ENCODE measurements around the gene IL10RA.

DNA sequence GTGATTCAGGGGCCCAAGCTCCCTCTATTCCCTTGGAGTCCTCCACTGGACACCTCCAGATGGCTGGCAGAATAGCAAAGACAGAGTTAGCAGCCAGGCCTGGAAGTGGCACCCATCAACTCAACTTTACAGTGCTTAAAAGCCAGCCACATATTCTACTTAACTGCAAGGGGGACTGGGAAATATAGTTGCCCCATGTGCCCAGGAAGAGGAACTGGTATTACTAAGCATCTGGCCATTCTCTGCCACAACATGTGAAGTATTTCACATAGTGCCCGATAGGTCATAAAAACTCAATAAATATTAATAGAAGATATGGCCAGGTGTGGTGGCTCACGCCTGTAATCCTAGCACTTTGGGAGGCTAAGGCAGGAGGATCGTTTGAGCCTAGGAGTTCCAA is 5.5 kb upstream of the IL10RA start:
- TF ChIP-seq, protein P1, sequence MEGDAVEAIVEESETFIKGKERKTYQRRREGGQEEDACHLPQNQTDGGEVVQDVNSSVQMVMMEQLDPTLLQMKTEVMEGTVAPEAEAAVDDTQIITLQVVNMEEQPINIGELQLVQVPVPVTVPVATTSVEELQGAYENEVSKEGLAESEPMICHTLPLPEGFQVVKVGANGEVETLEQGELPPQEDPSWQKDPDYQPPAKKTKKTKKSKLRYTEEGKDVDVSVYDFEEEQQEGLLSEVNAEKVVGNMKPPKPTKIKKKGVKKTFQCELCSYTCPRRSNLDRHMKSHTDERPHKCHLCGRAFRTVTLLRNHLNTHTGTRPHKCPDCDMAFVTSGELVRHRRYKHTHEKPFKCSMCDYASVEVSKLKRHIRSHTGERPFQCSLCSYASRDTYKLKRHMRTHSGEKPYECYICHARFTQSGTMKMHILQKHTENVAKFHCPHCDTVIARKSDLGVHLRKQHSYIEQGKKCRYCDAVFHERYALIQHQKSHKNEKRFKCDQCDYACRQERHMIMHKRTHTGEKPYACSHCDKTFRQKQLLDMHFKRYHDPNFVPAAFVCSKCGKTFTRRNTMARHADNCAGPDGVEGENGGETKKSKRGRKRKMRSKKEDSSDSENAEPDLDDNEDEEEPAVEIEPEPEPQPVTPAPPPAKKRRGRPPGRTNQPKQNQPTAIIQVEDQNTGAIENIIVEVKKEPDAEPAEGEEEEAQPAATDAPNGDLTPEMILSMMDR (IDR thresholded peaks at IDR 0.05) = no peak
- no peak for TF ChIP-seq POLR2A (IDR thresholded peaks at IDR 0.05; ENCODE audit: low read depth)
- no peak for TF ChIP-seq POLR2AphosphoS5 (IDR thresholded peaks at IDR 0.05)

All from esophagus muscularis mucosa (tissue), 3 donors.